Suppressor macrophage treated with lipopolysaccharide for 1 hour (primary cell): ENCODE data around the gene SGMS1.

Experiments used
- DNase-seq, 3 donors: peaks; one replicate each; pipeline ENCODE4 v3.0.0-alpha.2; 2020 to 2022

The SGMS1 gene

GRCh38 chr10:50635286-50635685 is 11.5 kb upstream of the SGMS1 start:
- no peak for DNase-seq

GRCh38 chr10:50634479-50634878 is 10.7 kb upstream of the SGMS1 start:
- no peak for DNase-seq

- DNase-seq = no peak
Observed at GRCh38 chr10:50631052-50631451, 7.3 kb upstream of the SGMS1 start.

- no peak for DNase-seq
Observed at GRCh38 chr10:50629495-50630122, 5.9 kb upstream of the SGMS1 start.

- no peak for DNase-seq
Observed at GRCh38 chr10:50627896-50628295, 4.1 kb upstream of the SGMS1 start.

GRCh38 chr10:50627443-50627842 is 3.7 kb upstream of the SGMS1 start:
- DNase-seq = no peak

- peak in 1 of 3 donors; percentile 4 for DNase-seq
Observed at GRCh38 chr10:50625649-50626132, 1.9 kb upstream of the SGMS1 start.

- DNase-seq = peak; percentile 73 to 93 (median 87)
Observed at GRCh38 chr10:50624866-50625501, 1.2 kb upstream of the SGMS1 start.

- peak; percentile 98 to 99 (median 99) for DNase-seq
Observed at GRCh38 chr10:50624413-50624865, 683 bp upstream of the SGMS1 start.

GRCh38 chr10:50622706-50623662 is 772 bp downstream of the SGMS1 start:
- peak; percentile 56 to 78 (median 61) for DNase-seq

GRCh38 chr10:50621968-50622705 is 1.6 kb downstream of the SGMS1 start:
- DNase-seq = peak; percentile 93 to 96 (median 94)

- no peak for DNase-seq
Observed at GRCh38 chr10:50620899-50621298, 2.9 kb downstream of the SGMS1 start.

- DNase-seq = no peak
Observed at GRCh38 chr10:50619882-50620281, 3.9 kb downstream of the SGMS1 start.

GRCh38 chr10:50619166-50619565 is 4.6 kb downstream of the SGMS1 start:
- no peak for DNase-seq

GRCh38 chr10:50618624-50619023 is 5.1 kb downstream of the SGMS1 start:
- peak in 1 of 3 donors; percentile 2 for DNase-seq

GRCh38 chr10:50615658-50616057 is 8.1 kb downstream of the SGMS1 start:
- no peak for DNase-seq

- no peak for DNase-seq
Observed at GRCh38 chr10:50614444-50615137, 9.2 kb downstream of the SGMS1 start.

- DNase-seq = no peak
Observed at GRCh38 chr10:50613726-50614443, 9.9 kb downstream of the SGMS1 start.

GRCh38 chr10:50613150-50613549 is 10.6 kb downstream of the SGMS1 start:
- no peak for DNase-seq

GRCh38 chr10:50610368-50610767 is 13.4 kb downstream of the SGMS1 start:
- DNase-seq = no peak

- peak in 2 of 3 donors; percentile 29 to 38 for DNase-seq
Observed at GRCh38 chr10:50607356-50607925, 16.3 kb downstream of the SGMS1 start.
